ENCODE measurements around the gene TADA1. TPM values are rescaled to one million over a fixed set of nuclear protein-coding genes. Genes with fewer than 3 reads are reported as not detected.

Gene TADA1
- total RNA-seq, 1 experiment from 2014 or later, result 16.6 TPM

- TF ChIP-seq, protein P1, sequence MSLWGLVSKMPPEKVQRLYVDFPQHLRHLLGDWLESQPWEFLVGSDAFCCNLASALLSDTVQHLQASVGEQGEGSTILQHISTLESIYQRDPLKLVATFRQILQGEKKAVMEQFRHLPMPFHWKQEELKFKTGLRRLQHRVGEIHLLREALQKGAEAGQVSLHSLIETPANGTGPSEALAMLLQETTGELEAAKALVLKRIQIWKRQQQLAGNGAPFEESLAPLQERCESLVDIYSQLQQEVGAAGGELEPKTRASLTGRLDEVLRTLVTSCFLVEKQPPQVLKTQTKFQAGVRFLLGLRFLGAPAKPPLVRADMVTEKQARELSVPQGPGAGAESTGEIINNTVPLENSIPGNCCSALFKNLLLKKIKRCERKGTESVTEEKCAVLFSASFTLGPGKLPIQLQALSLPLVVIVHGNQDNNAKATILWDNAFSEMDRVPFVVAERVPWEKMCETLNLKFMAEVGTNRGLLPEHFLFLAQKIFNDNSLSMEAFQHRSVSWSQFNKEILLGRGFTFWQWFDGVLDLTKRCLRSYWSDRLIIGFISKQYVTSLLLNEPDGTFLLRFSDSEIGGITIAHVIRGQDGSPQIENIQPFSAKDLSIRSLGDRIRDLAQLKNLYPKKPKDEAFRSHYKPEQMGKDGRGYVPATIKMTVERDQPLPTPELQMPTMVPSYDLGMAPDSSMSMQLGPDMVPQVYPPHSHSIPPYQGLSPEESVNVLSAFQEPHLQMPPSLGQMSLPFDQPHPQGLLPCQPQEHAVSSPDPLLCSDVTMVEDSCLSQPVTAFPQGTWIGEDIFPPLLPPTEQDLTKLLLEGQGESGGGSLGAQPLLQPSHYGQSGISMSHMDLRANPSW (CRISPR knock-in tag; conservative IDR thresholded peaks at IDR 0.05; ENCODE audit: low read depth), result no peak
- TF ChIP-seq ZNF317 (CRISPR knock-in tag; IDR thresholded peaks at IDR 0.05; ENCODE audit: borderline replicate concordance, low read depth) (no peak), PREB (CRISPR knock-in tag; IDR thresholded peaks at IDR 0.05; ENCODE audit: borderline replicate concordance) (no peak), FOXK1 (CRISPR knock-in tag; IDR thresholded peaks at IDR 0.05) (no peak)
- TF ChIP-seq, protein P2, sequence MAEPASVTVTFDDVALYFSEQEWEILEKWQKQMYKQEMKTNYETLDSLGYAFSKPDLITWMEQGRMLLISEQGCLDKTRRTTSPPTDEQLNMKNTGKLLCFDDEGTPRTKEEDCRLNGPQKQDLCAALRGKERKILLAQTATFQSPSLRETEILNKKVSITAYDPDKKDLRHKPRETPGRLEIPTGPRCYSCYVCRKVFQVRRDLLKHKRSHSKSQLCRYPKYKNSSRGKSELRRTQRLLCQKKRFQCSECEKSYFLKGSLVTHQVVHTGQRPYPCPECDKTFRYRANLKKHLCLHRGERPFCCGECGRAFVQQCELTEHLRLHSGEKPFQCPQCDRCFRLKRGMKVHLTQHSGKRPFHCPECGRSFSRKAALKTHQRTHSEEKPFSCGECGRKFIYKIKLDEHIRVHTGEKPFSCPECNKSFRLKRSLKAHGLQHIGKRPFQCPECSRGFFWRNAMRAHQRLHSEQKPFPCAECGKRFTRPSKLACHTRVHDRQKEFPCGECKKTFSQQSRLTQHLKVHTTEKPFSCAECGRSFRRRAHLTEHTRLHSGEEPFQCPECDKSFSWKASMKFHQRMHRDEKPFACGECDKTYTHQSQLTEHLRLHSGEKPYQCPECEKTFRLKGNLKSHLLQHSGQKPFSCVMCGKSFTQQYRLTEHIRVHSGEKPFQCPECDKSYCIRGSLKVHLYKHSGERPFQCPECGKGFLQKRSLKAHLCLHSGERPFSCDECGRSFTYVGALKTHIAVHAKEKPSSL (CRISPR knock-in tag; conservative IDR thresholded peaks at IDR 0.05), result no peak
These were observed 5.5 kb downstream of the TADA1 start (continued) for GRCh38 chr1:166870584-166870983.

DNA sequence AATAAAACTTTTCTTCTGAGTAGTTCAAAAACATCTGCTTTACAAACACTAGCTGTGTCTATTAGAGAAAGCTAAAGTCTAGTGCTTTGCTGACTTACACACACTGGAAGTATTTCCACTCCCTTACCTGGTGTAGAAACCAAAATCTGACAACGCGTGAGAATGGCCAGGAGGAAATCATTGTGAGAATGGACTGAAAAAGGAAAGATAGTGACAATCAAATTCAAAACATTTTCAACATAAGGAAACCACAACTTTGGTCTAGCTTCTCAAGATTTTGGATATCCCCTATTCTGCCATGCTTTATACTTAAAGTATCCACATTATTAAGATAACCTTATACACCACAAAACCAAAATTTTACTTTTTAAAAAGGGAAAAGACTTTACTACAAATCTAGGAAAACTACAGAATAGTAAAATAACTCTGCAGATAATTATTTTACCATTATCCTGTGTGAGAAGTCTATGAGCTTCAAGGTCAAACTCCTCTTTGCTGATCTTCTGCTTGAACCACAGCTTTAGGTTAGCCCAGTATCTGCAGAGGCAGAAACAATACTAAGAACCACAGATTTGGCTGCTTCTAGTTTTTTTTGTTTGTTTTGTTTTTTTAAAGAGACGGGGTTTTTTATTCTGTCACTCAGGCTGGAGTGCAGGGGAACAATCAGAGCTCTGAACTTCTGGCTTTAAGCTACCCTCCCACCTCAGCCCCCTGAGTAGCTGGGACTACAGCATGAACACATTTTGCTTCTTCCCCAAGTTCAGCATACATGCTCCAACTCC lies 6.6 kb downstream of the TADA1 start:
- ChIA-PET POLR2A (no interaction called here), CTCF (interaction anchor here (0.5 to 0.8 kb wide), 3 partner anchors 18 to 188 kb away, joined by 3 read pairs; no protein-coding TSS in a partner anchor)
- Mint-ChIP-seq H3K27ac (no peak overlapping the region), H3K9me3 (0 out of 2 replicates have a peak, but pooled peaks cover 3% of the 10 kb centered on the region), H3K4me1 (peaks cover 35% of the 10 kb centered on the region), H3K36me3 (peaks cover 41% of the 10 kb centered on the region), H3K27me3 (ENCODE audit: low read depth) (no peaks in the 10 kb centered on the region), H3K4me3 (no peak overlapping the region)
- no peak for ATAC-seq
- no peak for TF ChIP-seq CDX4 (CRISPR knock-in tag; IDR thresholded peaks at IDR 0.05; ENCODE audit: borderline replicate concordance)
- no peak for TF ChIP-seq ESRRA (CRISPR knock-in tag; IDR thresholded peaks at IDR 0.05; ENCODE audit: borderline replicate concordance)
- TF ChIP-seq ATF1 (CRISPR knock-in tag; IDR thresholded peaks at IDR 0.05), result no peak
- TF ChIP-seq NFE2L1 (CRISPR knock-in tag; IDR thresholded peaks at IDR 0.05), result no peak
- no peak for TF ChIP-seq KAT7 (CRISPR knock-in tag; IDR thresholded peaks at IDR 0.05; ENCODE audit: borderline replicate concordance)
- TF ChIP-seq, protein P3, sequence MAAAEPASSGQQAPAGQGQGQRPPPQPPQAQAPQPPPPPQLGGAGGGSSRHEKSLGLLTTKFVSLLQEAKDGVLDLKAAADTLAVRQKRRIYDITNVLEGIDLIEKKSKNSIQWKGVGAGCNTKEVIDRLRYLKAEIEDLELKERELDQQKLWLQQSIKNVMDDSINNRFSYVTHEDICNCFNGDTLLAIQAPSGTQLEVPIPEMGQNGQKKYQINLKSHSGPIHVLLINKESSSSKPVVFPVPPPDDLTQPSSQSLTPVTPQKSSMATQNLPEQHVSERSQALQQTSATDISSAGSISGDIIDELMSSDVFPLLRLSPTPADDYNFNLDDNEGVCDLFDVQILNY (CRISPR knock-in tag; IDR thresholded peaks at IDR 0.05), result no peak
- no peak for TF ChIP-seq ZNF671 (CRISPR knock-in tag; IDR thresholded peaks at IDR 0.05)
- TF ChIP-seq ZBTB43 (CRISPR knock-in tag; IDR thresholded peaks at IDR 0.05), result no peak
- no peak for TF ChIP-seq ZBTB21 (CRISPR knock-in tag; IDR thresholded peaks at IDR 0.05; ENCODE audit: borderline replicate concordance)
- TF ChIP-seq, protein P4, sequence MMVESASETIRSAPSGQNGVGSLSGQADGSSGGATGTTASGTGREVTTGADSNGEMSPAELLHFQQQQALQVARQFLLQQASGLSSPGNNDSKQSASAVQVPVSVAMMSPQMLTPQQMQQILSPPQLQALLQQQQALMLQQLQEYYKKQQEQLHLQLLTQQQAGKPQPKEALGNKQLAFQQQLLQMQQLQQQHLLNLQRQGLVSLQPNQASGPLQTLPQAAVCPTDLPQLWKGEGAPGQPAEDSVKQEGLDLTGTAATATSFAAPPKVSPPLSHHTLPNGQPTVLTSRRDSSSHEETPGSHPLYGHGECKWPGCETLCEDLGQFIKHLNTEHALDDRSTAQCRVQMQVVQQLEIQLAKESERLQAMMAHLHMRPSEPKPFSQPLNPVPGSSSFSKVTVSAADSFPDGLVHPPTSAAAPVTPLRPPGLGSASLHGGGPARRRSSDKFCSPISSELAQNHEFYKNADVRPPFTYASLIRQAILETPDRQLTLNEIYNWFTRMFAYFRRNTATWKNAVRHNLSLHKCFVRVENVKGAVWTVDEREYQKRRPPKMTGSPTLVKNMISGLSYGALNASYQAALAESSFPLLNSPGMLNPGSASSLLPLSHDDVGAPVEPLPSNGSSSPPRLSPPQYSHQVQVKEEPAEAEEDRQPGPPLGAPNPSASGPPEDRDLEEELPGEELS (CRISPR knock-in tag; IDR thresholded peaks at IDR 0.05), result no peak
- no peak for DNase-seq (ENCODE audit: low spot score)
